K562 (cell line): ENCODE data around the gene FNBP1.
"Not testable (repeated sequence)": the region's sequence is repeated elsewhere in the genome, so short reads cannot be mapped to it uniquely, and the experiment has no call there.

Experiments
- CTCF ChIP-seq, 3 experiments: IDR thresholded peaks in 2 of 3; conservative IDR thresholded peaks in 1 of 3; 2 replicates each; pipeline ENCODE4 v1.5.1; 2011 to 2012; ENCODE audit warnings: low read length in 3 of 3, mild to moderate bottlenecking in 3 of 3, control low read depth in 2 of 3, improper control_type of control experiment in 1 of 3, inconsistent platforms in 1 of 3, low read depth in 1 of 3, mixed read lengths in 1 of 3, moderate library complexity in 1 of 3; ENCODE audit not compliant: insufficient read depth in 2 of 3
- RAD21 ChIP-seq, 2 experiments: fragments of 250-450 bp in 1 of 2; fragments of 450-650 bp in 1 of 2; sonication (Bioruptor Pico) in 1 of 2; formaldehyde crosslinking in 1 of 2; IDR thresholded peaks in 1 of 2; conservative IDR thresholded peaks in 1 of 2; 2 replicates each; pipeline versions ENCODE4 v1.4.0 to v1.8.0; 2020 to 2022; ENCODE audit warnings: mild to moderate bottlenecking in 2 of 2, moderate library complexity in 1 of 2
- ZNF507 ChIP-seq: conservative IDR thresholded peaks from 2 replicates; pipeline ENCODE4 v1.6.1; 2017; ENCODE audit warnings: missing genetic modification characterization, missing compliant biosample characterization
- TF ChIP-seq, protein P1 (sequence below): sonication (generic); formaldehyde crosslinking; IDR thresholded peaks from 2 replicates; pipeline ENCODE4 v1.8.0; 2023; ENCODE audit warnings: missing genetic modification reagents, mild to moderate bottlenecking, borderline replicate concordance

DNA sequence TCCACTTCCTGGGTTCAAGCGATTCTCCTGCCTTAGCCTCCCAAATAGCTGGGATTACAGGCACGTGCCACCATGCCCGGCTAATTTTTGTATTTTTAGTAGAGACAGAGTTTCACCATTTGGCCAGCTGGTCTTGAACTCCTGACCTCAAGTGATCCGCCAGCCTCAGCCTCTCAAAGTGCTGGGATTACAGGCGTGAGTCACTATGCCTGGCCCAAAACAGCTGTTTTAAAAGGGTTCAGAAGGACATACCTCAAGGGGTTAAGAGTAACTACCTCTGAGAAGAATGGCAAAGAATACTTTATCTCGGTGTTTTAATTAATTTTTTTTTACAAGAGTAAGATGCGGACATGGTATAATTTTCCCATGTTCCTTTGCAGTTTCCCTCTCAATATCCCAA is 94.4 kb downstream of the FNBP1 start:
- TF ChIP-seq ZNF507 (tag); CTCF (IDR thresholded peaks at IDR 0.05 in 2 of 3, conservative IDR thresholded peaks at IDR 0.05 in 1 of 3; ENCODE audit: insufficient read depth in 2 of 3, low read depth in 1 of 3, low read length in 3 of 3); RAD21 (CRISPR knock-in tag; conservative IDR thresholded peaks at IDR 0.05 in 1 of 2, IDR thresholded peaks at IDR 0.05 in 1 of 2): not testable (repeated sequence)
- TF ChIP-seq, protein P1, sequence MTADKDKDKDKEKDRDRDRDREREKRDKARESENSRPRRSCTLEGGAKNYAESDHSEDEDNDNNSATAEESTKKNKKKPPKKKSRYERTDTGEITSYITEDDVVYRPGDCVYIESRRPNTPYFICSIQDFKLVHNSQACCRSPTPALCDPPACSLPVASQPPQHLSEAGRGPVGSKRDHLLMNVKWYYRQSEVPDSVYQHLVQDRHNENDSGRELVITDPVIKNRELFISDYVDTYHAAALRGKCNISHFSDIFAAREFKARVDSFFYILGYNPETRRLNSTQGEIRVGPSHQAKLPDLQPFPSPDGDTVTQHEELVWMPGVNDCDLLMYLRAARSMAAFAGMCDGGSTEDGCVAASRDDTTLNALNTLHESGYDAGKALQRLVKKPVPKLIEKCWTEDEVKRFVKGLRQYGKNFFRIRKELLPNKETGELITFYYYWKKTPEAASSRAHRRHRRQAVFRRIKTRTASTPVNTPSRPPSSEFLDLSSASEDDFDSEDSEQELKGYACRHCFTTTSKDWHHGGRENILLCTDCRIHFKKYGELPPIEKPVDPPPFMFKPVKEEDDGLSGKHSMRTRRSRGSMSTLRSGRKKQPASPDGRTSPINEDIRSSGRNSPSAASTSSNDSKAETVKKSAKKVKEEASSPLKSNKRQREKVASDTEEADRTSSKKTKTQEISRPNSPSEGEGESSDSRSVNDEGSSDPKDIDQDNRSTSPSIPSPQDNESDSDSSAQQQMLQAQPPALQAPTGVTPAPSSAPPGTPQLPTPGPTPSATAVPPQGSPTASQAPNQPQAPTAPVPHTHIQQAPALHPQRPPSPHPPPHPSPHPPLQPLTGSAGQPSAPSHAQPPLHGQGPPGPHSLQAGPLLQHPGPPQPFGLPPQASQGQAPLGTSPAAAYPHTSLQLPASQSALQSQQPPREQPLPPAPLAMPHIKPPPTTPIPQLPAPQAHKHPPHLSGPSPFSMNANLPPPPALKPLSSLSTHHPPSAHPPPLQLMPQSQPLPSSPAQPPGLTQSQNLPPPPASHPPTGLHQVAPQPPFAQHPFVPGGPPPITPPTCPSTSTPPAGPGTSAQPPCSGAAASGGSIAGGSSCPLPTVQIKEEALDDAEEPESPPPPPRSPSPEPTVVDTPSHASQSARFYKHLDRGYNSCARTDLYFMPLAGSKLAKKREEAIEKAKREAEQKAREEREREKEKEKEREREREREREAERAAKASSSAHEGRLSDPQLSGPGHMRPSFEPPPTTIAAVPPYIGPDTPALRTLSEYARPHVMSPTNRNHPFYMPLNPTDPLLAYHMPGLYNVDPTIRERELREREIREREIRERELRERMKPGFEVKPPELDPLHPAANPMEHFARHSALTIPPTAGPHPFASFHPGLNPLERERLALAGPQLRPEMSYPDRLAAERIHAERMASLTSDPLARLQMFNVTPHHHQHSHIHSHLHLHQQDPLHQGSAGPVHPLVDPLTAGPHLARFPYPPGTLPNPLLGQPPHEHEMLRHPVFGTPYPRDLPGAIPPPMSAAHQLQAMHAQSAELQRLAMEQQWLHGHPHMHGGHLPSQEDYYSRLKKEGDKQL (CRISPR knock-in tag) = not testable (repeated sequence)
